ENCODE measurements around the gene GDA.

The GDA gene

DNA sequence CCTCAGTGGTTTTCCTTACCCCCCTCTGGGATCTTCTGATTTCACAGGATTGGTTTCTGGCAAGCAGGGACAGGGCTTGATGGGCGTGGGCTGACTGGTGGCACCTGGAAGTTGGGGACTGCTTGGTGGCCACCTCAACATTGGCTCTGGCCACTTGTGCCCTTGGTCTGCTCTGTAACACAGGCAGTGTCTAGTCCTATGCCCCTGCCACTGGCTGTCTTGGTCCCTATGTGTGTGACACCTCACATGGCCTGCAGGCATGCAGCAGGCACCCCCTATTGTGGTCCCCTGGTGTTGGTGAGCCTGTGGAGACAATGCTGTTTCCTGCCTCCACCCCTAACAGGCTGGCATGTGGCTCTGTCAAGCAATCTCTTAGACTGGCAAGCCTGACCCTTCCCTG, 71.3 kb downstream of the GDA start:
- CTCF ChIA-PET = no interaction called here
- no peak overlapping the region for H3K4me3 ChIP-seq (ENCODE audit: low read depth, low read length)
- no peak for DNase-seq (ENCODE audit: low read depth, low spot score)
- POLR2A ChIA-PET = no interaction called here
- TF ChIP-seq, protein P1, sequence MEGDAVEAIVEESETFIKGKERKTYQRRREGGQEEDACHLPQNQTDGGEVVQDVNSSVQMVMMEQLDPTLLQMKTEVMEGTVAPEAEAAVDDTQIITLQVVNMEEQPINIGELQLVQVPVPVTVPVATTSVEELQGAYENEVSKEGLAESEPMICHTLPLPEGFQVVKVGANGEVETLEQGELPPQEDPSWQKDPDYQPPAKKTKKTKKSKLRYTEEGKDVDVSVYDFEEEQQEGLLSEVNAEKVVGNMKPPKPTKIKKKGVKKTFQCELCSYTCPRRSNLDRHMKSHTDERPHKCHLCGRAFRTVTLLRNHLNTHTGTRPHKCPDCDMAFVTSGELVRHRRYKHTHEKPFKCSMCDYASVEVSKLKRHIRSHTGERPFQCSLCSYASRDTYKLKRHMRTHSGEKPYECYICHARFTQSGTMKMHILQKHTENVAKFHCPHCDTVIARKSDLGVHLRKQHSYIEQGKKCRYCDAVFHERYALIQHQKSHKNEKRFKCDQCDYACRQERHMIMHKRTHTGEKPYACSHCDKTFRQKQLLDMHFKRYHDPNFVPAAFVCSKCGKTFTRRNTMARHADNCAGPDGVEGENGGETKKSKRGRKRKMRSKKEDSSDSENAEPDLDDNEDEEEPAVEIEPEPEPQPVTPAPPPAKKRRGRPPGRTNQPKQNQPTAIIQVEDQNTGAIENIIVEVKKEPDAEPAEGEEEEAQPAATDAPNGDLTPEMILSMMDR (IDR thresholded peaks at IDR 0.05; ENCODE audit: insufficient read depth, low read length, missing control alignments) = no peak

DNA sequence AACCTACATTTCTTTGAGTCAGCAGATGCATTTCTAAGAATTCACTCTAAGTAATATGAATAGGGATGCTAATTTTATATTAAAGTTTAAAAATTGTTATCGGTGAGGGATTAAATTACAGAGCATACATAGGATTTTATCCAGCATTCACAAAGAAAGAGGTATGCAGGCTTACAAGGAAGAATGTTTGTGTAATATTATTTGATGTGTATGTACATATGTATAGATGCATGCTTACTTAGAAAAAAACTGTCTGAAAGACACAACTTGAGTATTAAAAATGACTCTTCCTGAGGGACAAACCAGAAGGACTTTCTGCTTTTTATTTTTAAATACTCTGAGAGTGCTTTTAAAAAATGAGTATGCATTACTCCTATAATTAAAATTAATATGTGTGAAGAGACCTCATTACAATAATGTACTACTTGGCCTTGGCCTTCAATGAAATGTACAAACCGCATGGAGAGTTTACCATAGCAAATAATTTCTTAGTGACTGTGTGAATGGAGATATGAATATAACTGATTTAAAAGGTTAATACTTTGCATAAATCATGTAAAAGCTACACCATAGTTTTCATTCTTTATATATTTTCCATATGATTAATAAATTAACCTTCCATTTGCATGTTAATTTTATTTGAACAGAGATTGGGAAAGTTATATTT, 77.0 kb downstream of the GDA start:
- CTCF ChIA-PET = no interaction called here
- TF ChIP-seq, protein P1 (IDR thresholded peaks at IDR 0.05; ENCODE audit: insufficient read depth, low read length, missing control alignments) = no peak

DNA sequence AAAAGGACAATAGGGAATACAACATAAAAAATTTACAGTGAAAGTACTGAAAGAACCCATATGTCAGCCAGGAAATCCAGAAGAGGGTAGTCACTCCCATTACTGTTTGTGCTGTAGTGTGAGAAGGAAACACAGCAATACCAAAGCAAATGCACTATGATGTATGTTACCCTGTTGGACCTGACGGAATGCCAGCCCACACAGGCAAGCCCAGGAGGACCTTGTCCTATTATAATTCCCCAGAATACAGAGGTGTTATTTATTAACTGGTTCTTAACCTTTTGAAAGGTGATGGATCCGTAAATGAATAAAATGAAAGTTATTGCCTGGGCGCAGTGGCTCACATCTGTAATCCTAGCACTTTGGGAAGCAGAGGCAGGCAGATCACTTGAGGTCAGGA, 79.0 kb downstream of the GDA start:
- ChIA-PET CTCF (no interaction called here), POLR2A (no interaction called here)
- TF ChIP-seq, protein P1 (IDR thresholded peaks at IDR 0.05; ENCODE audit: insufficient read depth, low read length, missing control alignments) = no peak
- no peak overlapping the region for H3K4me3 ChIP-seq (ENCODE audit: low read depth, low read length)
- DNase-seq (ENCODE audit: low read depth, low spot score) = no peak

More for the DNA sequence above, 77.0 kb downstream of the GDA start:
- POLR2A ChIA-PET = no interaction called here
- H3K4me3 ChIP-seq (ENCODE audit: low read depth, low read length) = no peak overlapping the region
- no peak for DNase-seq (ENCODE audit: low read depth, low spot score)

DNA sequence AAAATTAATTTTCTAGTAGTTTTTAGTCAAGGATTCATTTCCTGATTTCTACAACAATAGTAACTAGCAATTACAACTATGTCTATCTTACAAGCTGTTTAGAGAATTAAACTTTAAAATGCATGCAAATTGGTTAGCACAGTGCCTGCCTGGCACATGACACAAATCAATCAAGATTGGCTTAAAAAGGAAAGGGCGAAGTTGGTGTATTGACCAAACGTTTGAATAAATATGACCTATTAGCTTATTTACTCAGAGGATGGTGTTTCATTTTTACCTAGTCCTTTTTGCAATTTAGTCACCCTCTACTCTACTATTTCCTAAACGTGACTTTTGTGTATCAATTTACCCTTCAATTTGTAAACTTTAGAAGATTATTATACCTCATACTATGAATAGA, 83.5 kb downstream of the GDA start:
- H3K4me3 ChIP-seq (ENCODE audit: low read depth, low read length) = no peak overlapping the region
- TF ChIP-seq, protein P1 (IDR thresholded peaks at IDR 0.05; ENCODE audit: insufficient read depth, low read length, missing control alignments) = no peak
- ChIA-PET POLR2A (no interaction called here), CTCF (no interaction called here)
- DNase-seq (ENCODE audit: low read depth, low spot score) = no peak

DNA sequence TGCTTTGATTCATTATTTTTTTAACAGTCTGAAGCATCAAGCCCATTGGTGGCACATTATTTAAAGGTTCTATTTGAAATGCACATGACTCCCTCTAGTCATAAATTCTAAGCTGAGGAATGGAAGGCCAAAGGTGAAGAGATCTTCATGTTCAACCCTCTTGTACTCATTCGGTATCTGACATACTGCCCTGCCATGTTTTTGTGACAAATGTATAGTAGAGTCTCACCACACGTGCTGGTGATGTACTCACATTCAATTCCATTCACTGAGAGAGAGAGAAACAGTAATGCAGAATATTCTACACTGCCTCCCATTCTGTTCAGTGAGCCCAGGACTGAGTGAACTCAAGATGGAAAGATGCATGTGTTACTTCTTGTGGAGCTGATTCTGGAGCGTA, 98.3 kb downstream of the GDA start:
- POLR2A ChIA-PET = no interaction called here
- TF ChIP-seq, protein P1 (IDR thresholded peaks at IDR 0.05; ENCODE audit: insufficient read depth, low read length, missing control alignments) = no peak
- H3K4me3 ChIP-seq (ENCODE audit: low read depth, low read length) = no peak overlapping the region
- CTCF ChIA-PET = interaction anchor here (1.3 kb wide), 1 partner anchor 209 kb away, joined by 3 read pairs; no protein-coding TSS in a partner anchor
- DNase-seq (ENCODE audit: low read depth, low spot score) = no peak

DNA sequence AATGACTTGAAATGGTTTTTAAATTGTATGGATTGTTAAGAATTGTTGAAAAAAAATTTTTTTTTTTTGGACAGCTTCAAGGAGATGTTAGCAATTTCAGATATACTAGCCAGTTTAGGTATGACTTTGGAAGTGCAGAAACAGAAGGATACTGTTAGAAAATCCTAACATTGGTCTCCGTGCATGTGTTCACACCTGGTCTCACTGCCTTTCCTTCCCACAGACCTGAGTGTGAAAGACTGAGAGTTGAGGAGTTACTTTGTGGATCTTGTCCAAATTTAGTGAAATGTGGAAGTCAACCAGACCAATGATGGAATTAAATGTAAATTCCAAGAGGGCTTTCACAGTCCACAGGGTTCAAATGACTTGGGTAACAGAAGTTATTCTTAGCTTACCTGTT, 102.3 kb downstream of the GDA start:
- no peak for DNase-seq (ENCODE audit: low read depth, low spot score)
- TF ChIP-seq, protein P1 (IDR thresholded peaks at IDR 0.05; ENCODE audit: insufficient read depth, low read length, missing control alignments) = no peak
- CTCF ChIA-PET = interaction anchor here (1.3 kb wide), 1 partner anchor 571 kb away, joined by 4 read pairs; no protein-coding TSS in a partner anchor
- no peak overlapping the region for H3K4me3 ChIP-seq (ENCODE audit: low read depth, low read length)
- POLR2A ChIA-PET = no interaction called here
